Measurements from ENCODE around the gene GCAT. TPM values are rescaled to one million over a fixed set of nuclear protein-coding genes. Genes with fewer than 3 reads are reported as not detected.

Gene GCAT
- total RNA-seq, 2 donors from 2014 or later, result 3.9 to 42.5 TPM

DNA sequence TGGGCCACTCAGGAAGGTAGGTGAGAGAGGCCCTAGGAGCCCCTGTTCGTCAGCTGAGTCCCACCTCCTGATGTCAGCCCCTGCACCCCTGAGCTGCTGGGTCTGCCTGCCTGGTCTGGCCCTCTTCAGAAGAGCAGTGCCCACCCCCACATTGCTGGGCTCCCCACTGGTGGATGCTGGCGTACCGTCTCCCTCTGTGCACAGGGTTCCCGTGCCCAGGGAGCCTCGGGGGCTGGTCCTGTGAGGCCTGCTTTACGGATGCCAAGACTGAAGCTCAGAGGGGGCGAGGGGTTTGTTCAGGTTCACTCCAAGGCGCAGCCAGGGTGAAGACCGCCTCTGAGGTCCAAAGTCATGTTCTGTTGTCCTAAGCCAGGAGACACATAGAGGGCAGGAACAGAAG, 44.7 kb upstream of the GCAT start:
- Histone ChIP-seq H3K4me3 (no peak overlapping the region), H3K4me1 (ENCODE audit: control insufficient read depth in 1 of 2, low read depth in 2 of 2) (peaks cover 0 to 10% of the 10 kb centered on the region in 2 donors), H3K27me3 (replicated peaks; ENCODE audit: insufficient read depth) (no peaks in the 10 kb centered on the region), H3K9me3 (no peaks in the 10 kb centered on the region), H3K27ac (no peak overlapping the region), H3K36me3 (peaks cover 46% of the 10 kb centered on the region)
- DNase-seq (ENCODE audit: low spot score), result no peak
- TF ChIP-seq CTCF (IDR thresholded peaks at IDR 0.05), result no peak
- no peak for ATAC-seq (ENCODE audit: insufficient number of reproducible peaks, low FRiP score, low read depth)

DNA sequence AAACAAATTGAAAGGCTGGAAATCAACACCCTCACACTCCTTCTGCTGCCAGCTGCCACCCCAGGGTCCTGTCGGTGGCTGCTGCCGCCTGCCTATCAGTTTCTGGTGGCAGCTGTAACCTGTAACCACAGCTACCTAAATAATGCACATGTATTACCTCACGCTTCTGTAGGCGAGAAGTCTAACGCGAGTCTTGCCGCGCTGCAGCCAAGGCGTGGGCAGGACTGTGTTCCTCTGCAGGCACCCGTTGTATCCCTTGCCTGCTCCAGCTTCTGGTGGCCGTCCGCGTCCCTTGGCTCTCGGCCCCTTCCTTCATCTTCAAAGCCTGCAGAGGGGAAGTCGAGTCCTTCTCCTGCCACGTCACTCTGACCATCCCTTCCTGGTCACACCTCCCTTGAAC, 44.1 kb upstream of the GCAT start:
- peaks cover 46% of the 10 kb centered on the region for H3K36me3 ChIP-seq
- no peaks in the 10 kb centered on the region for H3K27me3 ChIP-seq (replicated peaks; ENCODE audit: insufficient read depth)
- ATAC-seq (ENCODE audit: insufficient number of reproducible peaks, low FRiP score, low read depth) (no peak), DNase-seq (ENCODE audit: low spot score) (no peak)
- TF ChIP-seq CTCF (IDR thresholded peaks at IDR 0.05), result no peak
- peaks cover 0 to 10% of the 10 kb centered on the region in 2 donors for H3K4me1 ChIP-seq (ENCODE audit: control insufficient read depth in 1 of 2, low read depth in 2 of 2)
- H3K4me3 ChIP-seq, result no peak overlapping the region
- H3K9me3 ChIP-seq, result no peaks in the 10 kb centered on the region
- no peak overlapping the region for H3K27ac ChIP-seq

GRCh38 chr22:37764622-37765021, 43.1 kb upstream of the GCAT start:
- no peak overlapping the region for H3K4me3 ChIP-seq
- peaks cover 0 to 10% of the 10 kb centered on the region in 2 donors for H3K4me1 ChIP-seq (ENCODE audit: control insufficient read depth in 1 of 2, low read depth in 2 of 2)
- peaks cover 44% of the 10 kb centered on the region for H3K36me3 ChIP-seq
- no peaks in the 10 kb centered on the region for H3K9me3 ChIP-seq
- H3K27ac ChIP-seq, result no peak overlapping the region
- ATAC-seq (ENCODE audit: insufficient number of reproducible peaks, low FRiP score, low read depth) (no peak), DNase-seq (ENCODE audit: low spot score) (no peak)
- H3K27me3 ChIP-seq (replicated peaks; ENCODE audit: insufficient read depth), result no peaks in the 10 kb centered on the region
- no peak for TF ChIP-seq CTCF (IDR thresholded peaks at IDR 0.05)

DNA sequence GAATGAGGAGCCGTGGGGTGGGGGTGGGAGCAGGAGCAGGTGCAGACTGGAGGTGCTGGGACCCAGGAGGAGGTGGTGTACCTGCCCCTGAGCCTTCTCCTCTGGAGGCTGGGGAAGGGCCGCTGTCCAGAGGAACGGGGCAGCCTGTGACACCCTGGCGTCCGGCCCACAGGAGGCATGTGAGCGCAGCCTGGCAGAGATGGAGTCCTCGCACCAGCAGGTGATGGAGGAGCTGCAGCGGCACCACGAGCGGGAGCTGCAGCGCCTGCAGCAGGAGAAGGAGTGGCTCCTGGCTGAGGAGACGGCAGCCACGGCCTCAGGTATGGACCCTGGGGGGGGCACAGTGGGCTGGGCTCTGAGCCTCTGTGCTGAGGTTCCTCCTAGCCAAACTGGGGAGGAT, 42.2 kb upstream of the GCAT start:
- peaks cover 40% of the 10 kb centered on the region for H3K36me3 ChIP-seq
- H3K27ac ChIP-seq, result no peak overlapping the region
- peaks cover 0 to 10% of the 10 kb centered on the region in 2 donors for H3K4me1 ChIP-seq (ENCODE audit: control insufficient read depth in 1 of 2, low read depth in 2 of 2)
- no peaks in the 10 kb centered on the region for H3K9me3 ChIP-seq
- ATAC-seq (ENCODE audit: insufficient number of reproducible peaks, low FRiP score, low read depth), result no peak
- no peak overlapping the region for H3K4me3 ChIP-seq
- DNase-seq (ENCODE audit: low spot score), result no peak
- no peaks in the 10 kb centered on the region for H3K27me3 ChIP-seq (replicated peaks; ENCODE audit: insufficient read depth)
- TF ChIP-seq CTCF (IDR thresholded peaks at IDR 0.05), result no peak

DNA sequence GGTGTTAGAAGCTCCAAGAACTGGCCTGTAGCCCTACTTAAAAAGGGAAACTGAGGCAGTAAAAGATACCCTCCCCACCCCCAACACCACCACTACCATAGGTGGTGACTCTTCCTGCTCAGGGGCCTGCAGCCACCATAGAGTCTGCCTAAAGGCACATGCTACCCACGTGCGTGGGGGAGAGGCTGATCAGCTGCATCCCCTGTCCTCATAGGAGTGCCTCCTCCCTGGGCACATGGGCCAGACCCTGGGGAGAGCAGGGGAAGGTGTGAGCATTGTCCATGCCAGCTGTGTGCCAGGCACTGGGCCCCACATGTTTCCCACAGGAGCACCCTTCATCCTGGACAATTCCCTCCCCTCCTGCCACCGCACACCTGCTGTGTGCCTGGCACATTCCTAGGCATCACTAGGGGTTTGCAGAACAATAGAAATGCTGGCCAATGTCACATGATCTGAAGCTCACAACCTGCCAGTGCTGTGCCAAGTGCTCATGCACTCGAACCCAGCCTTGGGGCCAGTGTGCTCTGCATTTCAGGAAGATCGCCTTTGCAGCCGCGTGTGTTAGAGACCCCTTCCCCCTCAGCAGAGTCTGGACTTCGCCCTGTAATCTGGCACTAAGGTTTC, 41.7 kb upstream of the GCAT start:
- ATAC-seq (ENCODE audit: insufficient number of reproducible peaks, low FRiP score, low read depth) (no peak), DNase-seq (ENCODE audit: low spot score) (no peak)
- H3K36me3 ChIP-seq, result peaks cover 42% of the 10 kb centered on the region

More for the DNA sequence above, 41.7 kb upstream of the GCAT start:
- Histone ChIP-seq H3K27me3 (replicated peaks; ENCODE audit: insufficient read depth) (no peaks in the 10 kb centered on the region), H3K9me3 (no peaks in the 10 kb centered on the region), H3K4me3 (no peak overlapping the region), H3K27ac (no peak overlapping the region), H3K4me1 (ENCODE audit: control insufficient read depth in 1 of 2, low read depth in 2 of 2) (peaks cover 0 to 10% of the 10 kb centered on the region in 2 donors)
- no peak for TF ChIP-seq CTCF (IDR thresholded peaks at IDR 0.05)

Data from thoracic aorta (tissue), 2 donors.